ENCODE results near the gene CEP55. TPM values are rescaled to one million over a fixed set of nuclear protein-coding genes. Genes with fewer than 3 reads are reported as not detected.
"Not testable (repeated sequence)": the region's sequence is repeated elsewhere in the genome, so short reads cannot be mapped to it uniquely, and the experiment has no call there.

Gene CEP55
- total RNA-seq, 1 donor from 2014 or later = 53.0 TPM

GRCh38 chr10:93541402-93542357 is 45.3 kb downstream of the CEP55 start:
- Mint-ChIP-seq H3K9me3 (no peaks in the 10 kb centered on the region), H3K4me3 (no peak overlapping the region), H3K36me3 (ENCODE audit: low read depth) (no peaks in the 10 kb centered on the region), H3K27me3 (ENCODE audit: insufficient read depth) (peaks cover 5% of the 10 kb centered on the region), H3K4me1 (ENCODE audit: low read depth) (no peaks in the 10 kb centered on the region), H3K27ac (no peak overlapping the region)
- no peak for DNase-seq (ENCODE audit: low spot score)
- intact Hi-C loops (cut with micrococcal nuclease) = no loop called here

DNA sequence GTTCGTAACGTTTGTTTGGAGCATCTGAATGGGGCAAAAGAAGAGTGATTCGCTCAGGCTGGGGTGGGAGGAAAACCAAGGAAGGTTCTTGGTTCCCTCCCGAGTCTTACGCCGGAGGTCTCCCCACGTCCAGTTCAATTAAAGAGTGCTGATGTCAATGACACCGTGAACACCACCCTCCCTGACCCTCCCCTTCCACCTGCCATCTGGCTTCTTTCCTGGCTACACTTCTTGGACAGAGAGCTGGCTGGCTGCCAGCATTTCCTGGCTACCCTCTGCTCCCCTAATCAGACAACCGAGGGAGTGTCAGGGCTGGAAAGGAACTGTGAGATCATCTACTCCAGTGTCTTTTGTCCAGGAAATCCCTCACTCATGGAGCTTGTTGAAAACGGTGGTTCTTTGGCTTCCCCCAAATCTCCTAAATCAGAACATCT is 46.0 kb downstream of the CEP55 start:
- Mint-ChIP-seq H3K27ac (no peak overlapping the region), H3K36me3 (ENCODE audit: low read depth) (no peaks in the 10 kb centered on the region), H3K27me3 (ENCODE audit: insufficient read depth) (peaks cover 5% of the 10 kb centered on the region), H3K4me1 (ENCODE audit: low read depth) (no peaks in the 10 kb centered on the region), H3K4me3 (no peak overlapping the region), H3K9me3 (no peaks in the 10 kb centered on the region)
- intact Hi-C loops (cut with micrococcal nuclease) = no loop called here
- DNase-seq (ENCODE audit: low spot score) = no peak

GRCh38 chr10:93546995-93547394 is 50.6 kb downstream of the CEP55 start:
- H3K4me1 Mint-ChIP-seq (ENCODE audit: low read depth); H3K9me3 Mint-ChIP-seq; H3K36me3 Mint-ChIP-seq (ENCODE audit: low read depth); H3K4me3 Mint-ChIP-seq; intact Hi-C loops (cut with micrococcal nuclease); H3K27ac Mint-ChIP-seq; H3K27me3 Mint-ChIP-seq (ENCODE audit: insufficient read depth); DNase-seq (ENCODE audit: low spot score): not testable (repeated sequence)

GRCh38 chr10:93547522-93547921 is 51.1 kb downstream of the CEP55 start:
- H3K4me3 Mint-ChIP-seq = no peak overlapping the region

DNA sequence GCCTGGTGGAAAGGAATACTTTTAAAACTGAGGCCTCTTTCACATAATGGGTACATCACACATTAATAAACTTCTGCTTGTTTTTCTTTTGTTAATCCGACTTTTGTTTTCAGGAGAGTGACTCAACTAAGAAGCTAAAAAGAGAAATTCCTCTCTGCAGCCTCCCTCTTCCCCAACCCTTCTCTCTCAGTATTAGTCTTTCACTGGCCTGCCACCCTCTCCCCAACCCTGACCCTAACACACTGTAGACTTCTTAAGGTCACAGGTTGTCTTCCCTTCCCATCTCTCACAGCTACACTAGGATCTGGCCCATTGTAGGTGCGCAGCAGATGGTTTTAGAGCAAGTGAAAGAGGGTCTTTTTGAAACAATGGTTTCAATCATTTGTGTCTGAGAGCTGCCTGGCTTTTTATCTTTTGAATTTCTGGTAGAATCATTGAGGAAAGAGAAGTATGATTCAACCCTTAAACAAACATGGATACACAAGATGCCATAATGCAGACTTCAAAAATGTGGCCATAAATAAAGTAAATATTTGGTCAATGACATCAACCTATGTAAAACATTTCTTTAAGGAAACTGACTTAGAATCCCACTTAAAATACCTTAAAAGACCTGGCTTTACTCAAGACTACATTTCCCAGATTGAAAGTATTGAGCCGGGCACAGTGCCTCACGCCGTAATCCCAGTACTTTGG is 52.1 kb downstream of the CEP55 start:
- intact Hi-C loops (cut with micrococcal nuclease) = no loop called here
- H3K27me3 Mint-ChIP-seq (ENCODE audit: insufficient read depth) = peaks cover 3% of the 10 kb centered on the region
- no peaks in the 10 kb centered on the region for H3K4me1 Mint-ChIP-seq (ENCODE audit: low read depth)
- H3K4me3 Mint-ChIP-seq = no peak overlapping the region
- no peaks in the 10 kb centered on the region for H3K36me3 Mint-ChIP-seq (ENCODE audit: low read depth)
- DNase-seq (ENCODE audit: low spot score) = no peak
- H3K27ac Mint-ChIP-seq = no peak overlapping the region
- no peaks in the 10 kb centered on the region for H3K9me3 Mint-ChIP-seq

More at GRCh38 chr10:93547522-93547921, 51.1 kb downstream of the CEP55 start:
- Mint-ChIP-seq H3K36me3 (ENCODE audit: low read depth) (no peaks in the 10 kb centered on the region), H3K4me1 (ENCODE audit: low read depth) (no peaks in the 10 kb centered on the region), H3K27ac (no peak overlapping the region), H3K9me3 (no peaks in the 10 kb centered on the region), H3K27me3 (ENCODE audit: insufficient read depth) (peaks cover 5% of the 10 kb centered on the region)
- intact Hi-C loops (cut with micrococcal nuclease) = no loop called here
- DNase-seq (ENCODE audit: low spot score) = no peak

GRCh38 chr10:93550606-93551005 is 54.2 kb downstream of the CEP55 start:
- Mint-ChIP-seq H3K27ac (no peak overlapping the region), H3K27me3 (ENCODE audit: insufficient read depth) (peaks cover 3% of the 10 kb centered on the region), H3K9me3 (no peaks in the 10 kb centered on the region), H3K4me1 (ENCODE audit: low read depth) (no peaks in the 10 kb centered on the region), H3K36me3 (ENCODE audit: low read depth) (no peaks in the 10 kb centered on the region), H3K4me3 (no peak overlapping the region)
- DNase-seq (ENCODE audit: low spot score) = no peak
- intact Hi-C loops (cut with micrococcal nuclease) = no loop called here

DNA sequence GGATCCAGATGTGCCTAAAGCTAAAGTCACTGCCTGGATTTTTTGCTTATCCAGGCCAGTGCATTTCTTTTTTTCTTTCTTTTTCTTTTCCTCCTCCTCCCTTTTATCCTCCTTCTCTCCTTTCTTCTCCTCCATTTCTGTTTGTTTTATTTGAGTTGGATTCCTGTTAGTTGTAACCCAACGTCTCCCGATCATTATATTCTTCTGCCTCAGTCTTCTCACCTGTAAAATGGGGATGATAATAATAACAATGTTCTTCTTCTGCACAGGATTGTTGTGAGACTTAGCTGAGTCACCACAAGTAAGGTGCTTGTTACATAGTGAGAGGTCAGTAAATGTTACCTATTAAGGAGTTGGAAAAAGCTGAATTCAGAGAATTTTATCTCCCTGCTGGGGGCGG is 56.4 kb downstream of the CEP55 start:
- Mint-ChIP-seq H3K27ac (no peak overlapping the region), H3K4me3 (no peak overlapping the region), H3K27me3 (ENCODE audit: insufficient read depth) (peaks cover 10% of the 10 kb centered on the region), H3K9me3 (no peaks in the 10 kb centered on the region), H3K36me3 (ENCODE audit: low read depth) (no peaks in the 10 kb centered on the region), H3K4me1 (ENCODE audit: low read depth) (no peaks in the 10 kb centered on the region)
- no peak for DNase-seq (ENCODE audit: low spot score)
- intact Hi-C loops (cut with micrococcal nuclease) = no loop called here

DNA sequence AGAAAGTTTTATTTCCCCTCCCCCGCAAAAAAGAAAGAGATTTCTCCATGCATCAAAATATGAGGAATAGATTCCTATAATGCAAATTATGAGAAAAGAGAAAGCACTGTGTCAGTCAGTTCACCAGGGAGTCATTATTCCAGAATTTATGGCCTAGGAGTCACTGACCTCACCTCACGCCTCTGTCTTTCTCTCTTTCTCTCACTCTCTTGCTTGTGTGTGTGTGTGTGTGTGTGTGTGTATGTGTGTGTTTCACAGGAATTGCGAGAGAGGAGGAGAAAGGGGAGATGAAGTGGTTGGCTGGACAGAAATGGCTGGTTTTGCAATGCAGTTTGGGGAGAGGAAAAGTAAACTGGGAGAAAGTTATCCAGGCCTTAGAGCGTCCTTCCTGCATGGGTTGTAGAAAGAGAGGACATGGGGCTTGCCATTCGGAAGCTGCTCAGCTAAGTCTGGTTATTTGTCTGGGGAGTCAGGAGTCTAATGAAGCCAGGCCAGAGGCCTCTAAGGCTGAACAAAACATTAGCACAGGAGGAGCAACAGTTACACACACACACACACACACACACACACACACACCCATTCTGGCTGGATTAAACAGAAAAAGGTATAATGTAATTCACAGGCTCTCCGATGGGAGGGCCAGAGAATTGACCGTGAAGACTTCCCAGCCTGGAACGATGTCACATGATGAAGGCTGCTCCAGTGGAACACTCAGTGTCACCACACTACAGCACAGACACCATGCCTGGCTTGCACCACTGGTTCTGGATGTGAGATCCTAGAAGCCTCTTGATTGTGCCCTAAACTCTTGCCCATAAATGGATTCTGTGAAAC is 57.3 kb downstream of the CEP55 start:
- Mint-ChIP-seq H3K36me3 (ENCODE audit: low read depth) (no peaks in the 10 kb centered on the region), H3K27ac (no peak overlapping the region), H3K27me3 (ENCODE audit: insufficient read depth) (peaks cover 7% of the 10 kb centered on the region), H3K9me3 (no peaks in the 10 kb centered on the region), H3K4me3 (no peak overlapping the region), H3K4me1 (ENCODE audit: low read depth) (no peaks in the 10 kb centered on the region)
- intact Hi-C loops (cut with micrococcal nuclease) = loop anchor here (2.0 kb wide), 2 partner anchors 263 to 305 kb away; no protein-coding TSS in a partner anchor
- no peak for DNase-seq (ENCODE audit: low spot score)

- Mint-ChIP-seq H3K9me3 (no peaks in the 10 kb centered on the region), H3K27me3 (ENCODE audit: insufficient read depth) (peaks cover 7% of the 10 kb centered on the region), H3K36me3 (ENCODE audit: low read depth) (no peaks in the 10 kb centered on the region), H3K4me3 (no peak overlapping the region), H3K4me1 (ENCODE audit: low read depth) (no peaks in the 10 kb centered on the region), H3K27ac (no peak overlapping the region)
- no peak for DNase-seq (ENCODE audit: low spot score)
- intact Hi-C loops (cut with micrococcal nuclease) = loop anchor here (2.0 kb wide), 2 partner anchors 263 to 305 kb away; no protein-coding TSS in a partner anchor
Measured at GRCh38 chr10:93554316-93554663, 57.9 kb downstream of the CEP55 start.

DNA sequence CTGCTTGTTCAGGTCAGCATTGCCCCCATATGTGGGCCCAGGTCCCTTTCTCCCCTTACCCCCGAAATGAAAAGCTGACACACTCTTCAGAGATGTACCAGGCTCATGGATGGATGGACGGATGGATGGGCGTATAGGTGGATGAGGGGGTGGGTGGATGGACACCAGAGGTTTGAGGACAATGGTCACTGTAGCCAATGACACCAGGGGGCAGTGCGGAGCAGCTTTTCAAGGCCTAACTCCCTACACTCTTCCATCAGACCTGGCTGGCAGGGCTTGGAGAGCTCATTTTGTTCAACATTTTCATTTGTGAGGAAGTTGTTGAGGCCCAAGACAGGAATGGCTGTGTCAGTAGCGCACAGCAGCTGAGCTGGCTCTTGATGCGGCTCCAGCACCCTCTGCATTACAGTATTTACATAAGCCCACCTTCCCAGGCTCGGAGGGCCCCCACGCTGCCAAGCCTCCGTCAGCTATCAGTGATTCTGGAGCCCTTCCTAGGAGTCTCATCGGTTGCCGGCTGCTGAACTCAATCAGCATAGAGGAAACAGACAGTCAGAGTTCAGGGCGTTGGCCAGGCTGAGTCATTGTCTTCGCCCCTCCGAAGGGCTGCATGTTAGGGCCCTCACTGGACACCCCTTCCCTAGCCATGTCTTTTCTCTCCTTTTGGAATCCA is 58.5 kb downstream of the CEP55 start:
- Mint-ChIP-seq H3K27me3 (ENCODE audit: insufficient read depth) (peaks cover 7% of the 10 kb centered on the region), H3K36me3 (ENCODE audit: low read depth) (no peaks in the 10 kb centered on the region), H3K9me3 (no peaks in the 10 kb centered on the region), H3K27ac (no peak overlapping the region), H3K4me3 (no peak overlapping the region), H3K4me1 (ENCODE audit: low read depth) (no peaks in the 10 kb centered on the region)
- intact Hi-C loops (cut with micrococcal nuclease) = loop anchor here (1.0 to 2.0 kb wide), 3 partner anchors 125 to 304 kb away; no protein-coding TSS in a partner anchor
- DNase-seq (ENCODE audit: low spot score) = peak; percentile 8

GRCh38 chr10:93559490-93559889 is 63.1 kb downstream of the CEP55 start:
- Mint-ChIP-seq H3K4me1 (ENCODE audit: low read depth) (no peaks in the 10 kb centered on the region), H3K27me3 (ENCODE audit: insufficient read depth) (peaks cover 12% of the 10 kb centered on the region), H3K4me3 (no peak overlapping the region), H3K9me3 (no peaks in the 10 kb centered on the region), H3K36me3 (ENCODE audit: low read depth) (no peaks in the 10 kb centered on the region), H3K27ac (no peak overlapping the region)
- no peak for DNase-seq (ENCODE audit: low spot score)
- intact Hi-C loops (cut with micrococcal nuclease) = no loop called here

- no peak overlapping the region for H3K4me3 Mint-ChIP-seq
- intact Hi-C loops (cut with micrococcal nuclease) = no loop called here
- H3K9me3 Mint-ChIP-seq = no peaks in the 10 kb centered on the region
- no peaks in the 10 kb centered on the region for H3K36me3 Mint-ChIP-seq (ENCODE audit: low read depth)
- H3K27me3 Mint-ChIP-seq (ENCODE audit: insufficient read depth) = peaks cover 21% of the 10 kb centered on the region
- H3K27ac Mint-ChIP-seq = no peak overlapping the region
- H3K4me1 Mint-ChIP-seq (ENCODE audit: low read depth) = no peaks in the 10 kb centered on the region
- no peak for DNase-seq (ENCODE audit: low spot score)
Measured at GRCh38 chr10:93560541-93560940, 64.1 kb downstream of the CEP55 start.

Measured in activated T-helper 1 cell treated with anti-CD3 and anti-CD28 coated beads, Interleukin-12 subunit alpha, Interleukin-12 subunit beta, Interleukin-2, Interleukin-4 antibody, amounts not matched to agents 30 ng/mL and 10 ng/mL and 1 ng/mL, durations not matched to agents 14 hours and 24 hours and 36 hours (primary cell).